Kidney epithelial cell (primary cell): ENCODE results near the gene NARF. TPM values are rescaled to one million over a fixed set of nuclear protein-coding genes. Genes with fewer than 3 reads are reported as not detected.

ENCODE experiments used
- DNase-seq: peaks from one replicate; pipeline ENCODE4 v3.0.0-alpha.2; 2010; ENCODE audit warnings: low read depth
- H3K27me3 ChIP-seq: 2 replicates; pipeline ENCODE4 v1.6.0; 2011; ENCODE audit warnings: low read length; ENCODE audit not compliant: control insufficient read depth, insufficient read depth
- H3K36me3 ChIP-seq: 2 replicates; pipeline ENCODE4 v1.5.1; 2011; ENCODE audit warnings: low read length; ENCODE audit not compliant: control insufficient read depth, insufficient read depth
- H3K4me3 ChIP-seq: 2 replicates; pipeline ENCODE4 v1.5.1; 2011; ENCODE audit warnings: low read depth, mild to moderate bottlenecking, control low read depth, low read length
- CTCF ChIP-seq: IDR thresholded peaks from 2 replicates; pipeline ENCODE4 v1.5.1; 2011; ENCODE audit warnings: mild to moderate bottlenecking, moderate library complexity, low read length, control low read depth, inconsistent platforms; ENCODE audit not compliant: insufficient read depth, poor library complexity, severe bottlenecking
- total RNA-seq: library from RNA; depleted of rRNA; stranded (reverse); fragments of >200 nt; gene quantifications from 2 replicates; pipeline ENCODE4 v1.2.3, GENCODE V29; 2015

The NARF gene
- total RNA-seq, 1 donor from 2014 or later = 59.9 TPM

GRCh38 chr17:82418001-82418986 is 40.2 kb upstream of the NARF start, which contains the start of the genes HEXD and OGFOD3:
TSS of gene HEXD (plus strand) at chr17:82418347. CDS start at chr17:82419800, 1,453 bp downstream.
TSS of gene OGFOD3 (minus strand) at chr17:82418586. CDS start at chr17:82418485, 101 bp downstream.
- peaks cover 1% of the 10 kb centered on the region for H3K36me3 ChIP-seq
- no peak for TF ChIP-seq CTCF
- H3K4me3 ChIP-seq = peak within 1 kb of the TSS; percentile 87
- DNase-seq = no peak
- no peaks in the 10 kb centered on the region for H3K27me3 ChIP-seq

GRCh38 chr17:82419540-82419939 is 39.0 kb upstream of the NARF start:
- H3K36me3 ChIP-seq = peaks cover 1% of the 10 kb centered on the region
- TF ChIP-seq CTCF = no peak
- no peak for DNase-seq
- no peaks in the 10 kb centered on the region for H3K27me3 ChIP-seq
- H3K4me3 ChIP-seq = no peak overlapping the region

- Histone ChIP-seq H3K4me3 (no peak overlapping the region), H3K27me3 (no peaks in the 10 kb centered on the region), H3K36me3 (peaks cover 1% of the 10 kb centered on the region)
- peak; percentile 65 for TF ChIP-seq CTCF
- no peak for DNase-seq
Observed at GRCh38 chr17:82424001-82424862, 34.3 kb upstream of the NARF start.

GRCh38 chr17:82424863-82425159 is 33.7 kb upstream of the NARF start:
- Histone ChIP-seq H3K36me3 (peaks cover 1% of the 10 kb centered on the region), H3K4me3 (no peak overlapping the region), H3K27me3 (no peaks in the 10 kb centered on the region)
- DNase-seq = no peak
- TF ChIP-seq CTCF = no peak

GRCh38 chr17:82428546-82428945 is 30.0 kb upstream of the NARF start:
- no peak for TF ChIP-seq CTCF
- Histone ChIP-seq H3K36me3 (no peaks in the 10 kb centered on the region), H3K4me3 (no peak overlapping the region), H3K27me3 (no peaks in the 10 kb centered on the region)
- DNase-seq = no peak
